T-helper 2 cell (primary cell): ENCODE results near the gene PRIMA1.

Experiments
- DNase-seq, 5 experiments: peaks; one replicate each; pipeline versions ENCODE4 v3.0.0 to v3.0.0-alpha.2; 2012 to 2022

The PRIMA1 gene

GRCh38 chr14:93708800-93709199 is 79.5 kb downstream of the PRIMA1 start:
- no peak for DNase-seq

- DNase-seq, result no peak
Observed at GRCh38 chr14:93708311-93708734, 80.0 kb downstream of the PRIMA1 start.

GRCh38 chr14:93707475-93707874 is 80.8 kb downstream of the PRIMA1 start:
- no peak for DNase-seq

- DNase-seq, result no peak
Observed at GRCh38 chr14:93706360-93706955, 81.8 kb downstream of the PRIMA1 start.

- no peak for DNase-seq
Observed at GRCh38 chr14:93705513-93706156, 82.7 kb downstream of the PRIMA1 start.

- no peak for DNase-seq
Observed at GRCh38 chr14:93703941-93704340, 84.3 kb downstream of the PRIMA1 start.

- DNase-seq, result no peak
Observed at GRCh38 chr14:93702946-93703345, 85.3 kb downstream of the PRIMA1 start.

- no peak for DNase-seq
Observed at GRCh38 chr14:93701562-93701961, 86.7 kb downstream of the PRIMA1 start.

- DNase-seq, result no peak
Observed at GRCh38 chr14:93700928-93701327, 87.4 kb downstream of the PRIMA1 start.

- DNase-seq, result no peak
Observed at GRCh38 chr14:93693914-93694313, 94.4 kb downstream of the PRIMA1 start.

GRCh38 chr14:93691042-93691780 is 97.1 kb downstream of the PRIMA1 start:
- DNase-seq, result no peak

- no peak for DNase-seq
Observed at GRCh38 chr14:93690146-93690545, 98.1 kb downstream of the PRIMA1 start.

GRCh38 chr14:93688820-93689219 is 99.5 kb downstream of the PRIMA1 start:
- DNase-seq, result no peak

- DNase-seq, result no peak
Observed at GRCh38 chr14:93688239-93688666, 100.0 kb downstream of the PRIMA1 start.

GRCh38 chr14:93686268-93686667 is 102.0 kb downstream of the PRIMA1 start:
- DNase-seq, result no peak

GRCh38 chr14:93685121-93685895 is 103.0 kb downstream of the PRIMA1 start:
- no peak for DNase-seq

- DNase-seq, result peak in 1 of 5 experiments; percentile 14
Observed at GRCh38 chr14:93683226-93683625, 105.1 kb downstream of the PRIMA1 start.

- DNase-seq, result no peak
Observed at GRCh38 chr14:93682459-93682858, 105.8 kb downstream of the PRIMA1 start.

GRCh38 chr14:93676416-93676958 is 111.8 kb downstream of the PRIMA1 start:
- DNase-seq, result no peak

GRCh38 chr14:93675651-93676050 is 112.6 kb downstream of the PRIMA1 start:
- no peak for DNase-seq

GRCh38 chr14:93674343-93674742 is 113.9 kb downstream of the PRIMA1 start:
- no peak for DNase-seq

- DNase-seq, result no peak
Observed at GRCh38 chr14:93669632-93670031, 118.7 kb downstream of the PRIMA1 start.
